Colon (tissue), 2 donors: ENCODE data around the gene PPP6R3.

ENCODE experiments used
- FAIRE-seq: peaks from 2 replicates; lab custom pipeline; 2012; peaks lifted over from hg19 to GRCh38; lab: Jason Lieb, UNC
- donor health status: control.
- donor health status: control.

The PPP6R3 gene

GRCh38 chr11:68495220-68495729, 34.7 kb downstream of the PPP6R3 start:
- FAIRE-seq = no peak

GRCh38 chr11:68495872-68496271, 35.3 kb downstream of the PPP6R3 start:
- no peak for FAIRE-seq

GRCh38 chr11:68497761-68498160, 37.2 kb downstream of the PPP6R3 start:
- no peak for FAIRE-seq

GRCh38 chr11:68498321-68498720, 37.8 kb downstream of the PPP6R3 start:
- no peak for FAIRE-seq

GRCh38 chr11:68498903-68499883, 38.6 kb downstream of the PPP6R3 start:
- FAIRE-seq = no peak

GRCh38 chr11:68500206-68500605, 39.7 kb downstream of the PPP6R3 start:
- no peak for FAIRE-seq

GRCh38 chr11:68501813-68502212, 41.3 kb downstream of the PPP6R3 start:
- no peak for FAIRE-seq

GRCh38 chr11:68503251-68503687, 42.7 kb downstream of the PPP6R3 start:
- no peak for FAIRE-seq

- no peak for FAIRE-seq
Observed at GRCh38 chr11:68503792-68504191, 43.2 kb downstream of the PPP6R3 start.

GRCh38 chr11:68504432-68505066, 44.0 kb downstream of the PPP6R3 start:
- no peak for FAIRE-seq

GRCh38 chr11:68505596-68505995, 45.0 kb downstream of the PPP6R3 start:
- FAIRE-seq = no peak

- FAIRE-seq = no peak
Observed at GRCh38 chr11:68506908-68507307, 46.4 kb downstream of the PPP6R3 start.

- no peak for FAIRE-seq
Observed at GRCh38 chr11:68508425-68508824, 47.9 kb downstream of the PPP6R3 start.

GRCh38 chr11:68509066-68509465, 48.5 kb downstream of the PPP6R3 start:
- FAIRE-seq = no peak

- no peak for FAIRE-seq
Observed at GRCh38 chr11:68513930-68514487, 53.5 kb downstream of the PPP6R3 start.

GRCh38 chr11:68517121-68517741, 56.7 kb downstream of the PPP6R3 start:
- no peak for FAIRE-seq

GRCh38 chr11:68518191-68518590, 57.6 kb downstream of the PPP6R3 start:
- no peak for FAIRE-seq

- FAIRE-seq = no peak
Observed at GRCh38 chr11:68521969-68522652, 61.6 kb downstream of the PPP6R3 start.

- no peak for FAIRE-seq
Observed at GRCh38 chr11:68523033-68523432, 62.5 kb downstream of the PPP6R3 start.

GRCh38 chr11:68523743-68524142, 63.2 kb downstream of the PPP6R3 start:
- no peak for FAIRE-seq

GRCh38 chr11:68524213-68524612, 63.7 kb downstream of the PPP6R3 start:
- no peak for FAIRE-seq

GRCh38 chr11:68524681-68525080, 64.1 kb downstream of the PPP6R3 start:
- no peak for FAIRE-seq
